GM12878 (cell line): ENCODE data around the gene C1QTNF1. TPM values are rescaled to one million over a fixed set of nuclear protein-coding genes. Genes with fewer than 3 reads are reported as not detected.

ENCODE experiments used
- ATAC-seq: fragments of 200-7000 bp; cut with Tn5 transposase; 3 replicates; pipeline ENCODE4 v1.9.1; 2020; ENCODE audit warnings: mild to moderate bottlenecking, moderate library complexity
- BruUV-seq: library from RNA; stranded (reverse); fragments of 400-500 nt; replicated peaks from 2 replicates; lab custom pipeline; 2021; lab: Mats Ljungman, UMichigan
- CTCF ChIA-PET: fragments of 300-600 bp; sonication (Branson Sonifier 250); formaldehyde crosslinking; extraction: SDS; loops from one replicate; lab custom pipeline; 2021; ENCODE audit warnings: inconsistent platforms; lab: Yijun Ruan, JAX
- POLR2A ChIA-PET: fragments of 350-600 bp; formaldehyde crosslinking; extraction: SDS; loops from one replicate; lab custom pipeline; 2021; ENCODE audit warnings: inconsistent platforms; lab: Charles Lee
- RAD21 ChIA-PET: fragments of 300-600 bp; sonication (Branson Sonifier 250); formaldehyde crosslinking; loops from one replicate; lab custom pipeline; 2023; ENCODE audit warnings: antibody characterized with exemption; ENCODE audit not compliant: unreplicated experiment; lab: Charles Lee
- SMC1A ChIA-PET: fragments of 300-600 bp; sonication (Branson Sonifier 250); formaldehyde crosslinking; loops from one replicate; lab custom pipeline; 2023; ENCODE audit not compliant: unreplicated experiment, uncharacterized antibody; lab: Charles Lee
- DNase-seq: peaks from one replicate; pipeline ENCODE4 v3.0.0-alpha.2; 2011; ENCODE audit warnings: low read depth, low spot score
- FAIRE-seq: peaks from 3 replicates; lab custom pipeline; 2011; peaks lifted over from hg19 to GRCh38; lab: Jason Lieb, UNC
- H2AFZ ChIP-seq: 2 replicates; pipeline ENCODE4 v1.6.0; 2011; ENCODE audit warnings: low read depth, low read length, control low read depth; ENCODE audit not compliant: control insufficient read depth
- H3K27ac ChIP-seq: 2 replicates; pipeline ENCODE4 v1.5.1; 2011; ENCODE audit warnings: control low read depth; ENCODE audit not compliant: control insufficient read depth, insufficient read depth
- H3K27me3 ChIP-seq, 2 experiments: replicated peaks in 1 of 2; 2 replicates each; pipeline versions ENCODE4 v1.6.0 to v1.6.1; 2011; ENCODE audit warnings: low read length in 1 of 2; ENCODE audit not compliant: control insufficient read depth in 2 of 2, insufficient read depth in 2 of 2
- H3K36me3 ChIP-seq, 2 experiments: 2 replicates each; pipeline ENCODE4 v1.5.1; 2011; ENCODE audit warnings: low read length in 1 of 2; ENCODE audit not compliant: control insufficient read depth in 2 of 2, insufficient read depth in 2 of 2
- H3K4me1 ChIP-seq: 2 replicates; pipeline ENCODE4 v1.6.1; 2011; ENCODE audit warnings: mild to moderate bottlenecking, low read length, moderate library complexity, mixed read lengths; ENCODE audit not compliant: control insufficient read depth, insufficient read depth
- H3K4me2 ChIP-seq: 2 replicates; pipeline ENCODE4 v1.6.0; 2011; ENCODE audit warnings: control low read depth; ENCODE audit not compliant: control insufficient read depth, insufficient read depth
- H3K4me3 ChIP-seq: fragments of 200-600 bp; sonication (generic); 2 replicates; pipeline ENCODE4 v1.5.1; 2016
- H3K79me2 ChIP-seq: 2 replicates; pipeline ENCODE4 v1.6.0; 2011; ENCODE audit warnings: low read length; ENCODE audit not compliant: control insufficient read depth, insufficient read depth
- H3K9ac ChIP-seq: 2 replicates; pipeline ENCODE4 v1.8.0; 2011; ENCODE audit warnings: low read length, control low read depth, mixed read lengths; ENCODE audit not compliant: control insufficient read depth, insufficient read depth
- H3K9me3 ChIP-seq: replicated peaks from 3 replicates; pipeline ENCODE4 v1.5.1; 2011; ENCODE audit warnings: mild to moderate bottlenecking, low read length; ENCODE audit not compliant: control insufficient read depth, insufficient read depth
- H4K20me1 ChIP-seq: 2 replicates; pipeline ENCODE4 v1.6.0; 2011; ENCODE audit not compliant: control insufficient read depth, insufficient read depth
- BCL3 ChIP-seq: IDR thresholded peaks from 2 replicates; pipeline ENCODE4 v1.6.1; 2011; ENCODE audit warnings: borderline replicate concordance, low read depth, mild to moderate bottlenecking, moderate library complexity, low read length; ENCODE audit not compliant: insufficient read depth, poor library complexity, severe bottlenecking
- CBFB ChIP-seq: IDR thresholded peaks from 2 replicates; pipeline ENCODE4 v1.6.1; 2016; ENCODE audit warnings: antibody characterized with exemption, low read depth
- CREB1 ChIP-seq: IDR thresholded peaks from 2 replicates; pipeline ENCODE4 v1.6.1; 2012; ENCODE audit warnings: low read depth, mild to moderate bottlenecking, inconsistent platforms
- JUNB ChIP-seq: IDR thresholded peaks from 2 replicates; pipeline ENCODE4 v1.6.1; 2016; ENCODE audit warnings: antibody characterized with exemption, mild to moderate bottlenecking
- MTA2 ChIP-seq: fragments of 450-650 bp; IDR thresholded peaks from 2 replicates; pipeline ENCODE4 v1.6.1; 2016; ENCODE audit warnings: low read depth, mild to moderate bottlenecking, moderate library complexity
- MYB ChIP-seq: fragments of 150-350 bp; IDR thresholded peaks from 2 replicates; pipeline ENCODE4 v1.6.1; 2014; ENCODE audit warnings: mild to moderate bottlenecking, low read depth, low read length, borderline replicate concordance
- NR2F1 ChIP-seq: fragments of 450-650 bp; conservative IDR thresholded peaks from 2 replicates; pipeline ENCODE4 v1.6.1; 2017; ENCODE audit warnings: mild to moderate bottlenecking
- PBX3 ChIP-seq: IDR thresholded peaks from 2 replicates; pipeline ENCODE4 v1.6.1; 2011; ENCODE audit warnings: mild to moderate bottlenecking, low read depth, low read length, moderate library complexity; ENCODE audit not compliant: insufficient replicate concordance
- PML ChIP-seq: IDR thresholded peaks from 2 replicates; pipeline ENCODE4 v1.6.1; 2012; ENCODE audit warnings: low read length, inconsistent platforms
- POU2F2 ChIP-seq: IDR thresholded peaks from 3 replicates; pipeline ENCODE4 v1.6.1; 2011; ENCODE audit warnings: low read depth, mild to moderate bottlenecking, low read length, borderline replicate concordance
- RCOR1 ChIP-seq: conservative IDR thresholded peaks from 2 replicates; pipeline ENCODE4 v1.6.1; 2012; ENCODE audit warnings: low read depth, low read length, improper control_type of control experiment
- STAT3 ChIP-seq: IDR thresholded peaks from 2 replicates; pipeline ENCODE4 v1.6.1; 2011; ENCODE audit warnings: low read depth, low read length, improper control_type of control experiment
- TAF1 ChIP-seq: IDR thresholded peaks from 2 replicates; pipeline ENCODE4 v1.6.1; 2011; ENCODE audit warnings: mild to moderate bottlenecking, low read depth, low read length, borderline replicate concordance
- ZBTB4 ChIP-seq: fragments of 450-650 bp; formaldehyde crosslinking; IDR thresholded peaks from 2 replicates; pipeline ENCODE4 v1.4.0; 2022; ENCODE audit warnings: mild to moderate bottlenecking, moderate library complexity
- ZNF207 ChIP-seq: fragments of 450-650 bp; IDR thresholded peaks from 2 replicates; pipeline ENCODE4 v1.6.1; 2014; ENCODE audit warnings: antibody characterized with exemption, mild to moderate bottlenecking, borderline replicate concordance
- ZNF384 ChIP-seq: IDR thresholded peaks from 2 replicates; pipeline ENCODE4 v1.6.1; 2012; ENCODE audit warnings: low read depth, mild to moderate bottlenecking, low read length, improper control_type of control experiment, borderline replicate concordance
- WGBS: methylation state at CpG from one replicate; pipeline ENCODE4 v1.1.6; 2016; ENCODE audit warnings: low lambda C conversion rate; ENCODE audit not compliant: insufficient replicate concordance, insufficient coverage; ENCODE audit errors: missing lambda C conversion rate; 5-methylcytosine and 5-hydroxymethylcytosine counted together
- in situ Hi-C: fragments of 300-500 bp; cut with MboI; formaldehyde crosslinking; loops from 9 replicates; pipeline ENCODE4 v1.14.3; 2018; ENCODE audit warnings: mixed read lengths
- intact Hi-C: fragments of 100-400 bp; cut with micrococcal nuclease; formaldehyde crosslinking; loops from one replicate; pipeline ENCODE4 v1.14.2; 2022; ENCODE audit not compliant: unreplicated experiment
- polyA plus RNA-seq, 11 experiments: library from polyadenylated mRNA; depleted of rRNA in 4 of 11; unstranded in 6 of 11; stranded (reverse) in 5 of 11; fragments of >200 nt; fragmentation: Nextera tagmentation in 4 of 11; fragmentation: Illumina TruSeq in 1 of 11; extraction: Ambion mirVana in 4 of 11; extraction: Trizol in 1 of 11; gene quantifications; 1 replicate in 1 of 11; 2 replicates in 10 of 11; pipeline versions ENCODE4 v1.2.1 to v1.2.3, GENCODE V29; 2011 to 2016; ENCODE audit warnings: inconsistent platforms in 2 of 11, missing spikeins in 2 of 11, low read depth in 1 of 11
- total RNA-seq, 4 experiments: library from RNA; depleted of rRNA in 3 of 4; stranded (reverse); fragments of >200 nt in 3 of 4; fragmentation: Illumina TruSeq in 1 of 4; extraction: Trizol in 1 of 4; gene quantifications; 2 replicates each; pipeline versions ENCODE4 v1.2.1 to v1.2.3, GENCODE V29; 2013 to 2021

The C1QTNF1 gene
- total and polyA plus RNA-seq, 10 of the 15 experiments (the other 5 are each of a cell fraction or from before 2014, with no cell fraction given), result 0.05 to 1.1 (median 0.15) TPM; not detected in 4

- no peaks in the 10 kb centered on the region for H3K27me3 ChIP-seq
- no peaks in the 10 kb centered on the region for H3K4me1 ChIP-seq
- in situ Hi-C loops (loop anchor here (5.0 kb wide), 1 partner anchor 309 kb away; no protein-coding TSS in a partner anchor), intact Hi-C loops (loop anchor here (2.0 kb wide), 1 partner anchor 37 kb away; no protein-coding TSS in a partner anchor)
- ChIA-PET POLR2A (no interaction called here), RAD21 (interaction anchor here (0.9 to 1.6 kb wide), 2 partner anchors 98 to 308 kb away, joined by 3 to 4 read pairs; no protein-coding TSS in a partner anchor), CTCF (interaction anchor here (0.8 to 2.3 kb wide), 11 partner anchors 10 to 317 kb away, joined by 3 to 14 read pairs (median 4); partner anchors contain the start of gene ENGASE), SMC1A (interaction anchor here (1.4 kb wide), 1 partner anchor 18 kb away, joined by 4 read pairs; no protein-coding TSS in a partner anchor)
- FAIRE-seq (no peak), DNase-seq (no peak), ATAC-seq (no peak)
- no TSS peak for BruUV-seq
- no peak overlapping the region for H3K27ac ChIP-seq
- H3K9ac ChIP-seq, result no peak overlapping the region
- H3K4me3 ChIP-seq, result no peak overlapping the region
- H3K36me3 ChIP-seq, result peaks cover 0 to 4% of the 10 kb centered on the region in 2 experiments; a peak in 3 of 4 replicates
- H3K9me3 ChIP-seq, result no peaks in the 10 kb centered on the region
- no peak overlapping the region for H3K4me2 ChIP-seq
- no peak overlapping the region for H2AFZ ChIP-seq
- H4K20me1 ChIP-seq, result peaks cover 3% of the 10 kb centered on the region; the same call in 1 of the 2 replicates
- WGBS, result 74% methylated on average over 25 of the region's 28 CpGs
- H3K79me2 ChIP-seq, result no peaks in the 10 kb centered on the region
- no peak for TF ChIP-seq ZNF384
- no peak for TF ChIP-seq PML
- no peak for TF ChIP-seq STAT3
- TF ChIP-seq PBX3, result no peak
- TF ChIP-seq JUNB, result no peak
- no peak for TF ChIP-seq ZBTB4 (CRISPR knock-in tag)
- no peak for TF ChIP-seq CBFB
- TF ChIP-seq TAF1, result no peak
- no peak for TF ChIP-seq NR2F1
- no peak for TF ChIP-seq ZNF207
- TF ChIP-seq MYB, result no peak
- no peak for TF ChIP-seq POU2F2
- TF ChIP-seq BCL3, result no peak
- TF ChIP-seq CREB1, result no peak
- no peak for TF ChIP-seq RCOR1
- TF ChIP-seq MTA2, result no peak
Measured at GRCh38 chr17:79083191-79083971, 59.4 kb downstream of the C1QTNF1 start.
